ENCODE results near the gene SIRPG.

SIRPG gene

GRCh38 chr20:1665345-1665744 is 7.8 kb upstream of the SIRPG start:
- H3K4me3 ChIP-seq (replicated peaks; ENCODE audit: insufficient read depth, low read length), result no peak overlapping the region
- no peaks in the 10 kb centered on the region for H3K27me3 ChIP-seq (ENCODE audit: insufficient read depth, poor library complexity, severe bottlenecking)
- H3K27ac ChIP-seq (replicated peaks), result peak overlapping the region; percentile 49; the same call in 1 of the 2 replicates
- DNase-seq (ENCODE audit: low read depth in 1 of 2, low spot score in 1 of 2), result no peak
- TF ChIP-seq CTCF (IDR thresholded peaks at IDR 0.05; ENCODE audit: insufficient read depth, low read length), result no peak
- no peak for TF ChIP-seq REST (IDR thresholded peaks at IDR 0.05; ENCODE audit: insufficient replicate concordance, low read depth)
- TF ChIP-seq POLR2AphosphoS5 (IDR thresholded peaks at IDR 0.05; ENCODE audit: low read depth), result no peak
- no peak for TF ChIP-seq GABPA (IDR thresholded peaks at IDR 0.05; ENCODE audit: low read depth)
- TF ChIP-seq SPI1 (IDR thresholded peaks at IDR 0.05; ENCODE audit: borderline replicate concordance, low read depth), result no peak

GRCh38 chr20:1664911-1665310 is 7.3 kb upstream of the SIRPG start:
- peak in 1 of 2 experiments; percentile 48 for DNase-seq (ENCODE audit: low read depth in 1 of 2, low spot score in 1 of 2)
- H3K27me3 ChIP-seq (ENCODE audit: insufficient read depth, poor library complexity, severe bottlenecking), result no peaks in the 10 kb centered on the region
- H3K4me3 ChIP-seq (replicated peaks; ENCODE audit: insufficient read depth, low read length), result no peak overlapping the region
- H3K27ac ChIP-seq (replicated peaks), result peak overlapping the region; percentile 49; the same call in 1 of the 2 replicates
- TF ChIP-seq POLR2AphosphoS5 (IDR thresholded peaks at IDR 0.05; ENCODE audit: low read depth), result no peak
- no peak for TF ChIP-seq SPI1 (IDR thresholded peaks at IDR 0.05; ENCODE audit: borderline replicate concordance, low read depth)
- TF ChIP-seq GABPA (IDR thresholded peaks at IDR 0.05; ENCODE audit: low read depth), result no peak
- TF ChIP-seq REST (IDR thresholded peaks at IDR 0.05; ENCODE audit: insufficient replicate concordance, low read depth), result no peak
- no peak for TF ChIP-seq CTCF (IDR thresholded peaks at IDR 0.05; ENCODE audit: insufficient read depth, low read length)

GRCh38 chr20:1663917-1664316 is 6.3 kb upstream of the SIRPG start:
- Histone ChIP-seq H3K4me3 (replicated peaks; ENCODE audit: insufficient read depth, low read length) (no peak overlapping the region), H3K27ac (replicated peaks) (no peak overlapping the region), H3K27me3 (ENCODE audit: insufficient read depth, poor library complexity, severe bottlenecking) (no peaks in the 10 kb centered on the region)
- DNase-seq (ENCODE audit: low read depth in 1 of 2, low spot score in 1 of 2), result peak; percentile 45 to 81
- TF ChIP-seq GABPA (IDR thresholded peaks at IDR 0.05; ENCODE audit: low read depth) (no peak), REST (IDR thresholded peaks at IDR 0.05; ENCODE audit: insufficient replicate concordance, low read depth) (no peak)

All from HL-60 (cell line).